Uterine smooth muscle cell (primary cell): ENCODE measurements around the gene NOL6. TPM values are rescaled to one million over a fixed set of nuclear protein-coding genes. Genes with fewer than 3 reads are reported as not detected.

Source experiments
- total RNA-seq: library from RNA; depleted of rRNA; stranded (reverse); fragments of >200 nt; gene quantifications from 2 replicates; pipeline ENCODE4 v1.2.3, GENCODE V29; 2014

NOL6 gene
- 25.2 and 29.1 TPM in 2 replicates for total RNA-seq

DNA sequence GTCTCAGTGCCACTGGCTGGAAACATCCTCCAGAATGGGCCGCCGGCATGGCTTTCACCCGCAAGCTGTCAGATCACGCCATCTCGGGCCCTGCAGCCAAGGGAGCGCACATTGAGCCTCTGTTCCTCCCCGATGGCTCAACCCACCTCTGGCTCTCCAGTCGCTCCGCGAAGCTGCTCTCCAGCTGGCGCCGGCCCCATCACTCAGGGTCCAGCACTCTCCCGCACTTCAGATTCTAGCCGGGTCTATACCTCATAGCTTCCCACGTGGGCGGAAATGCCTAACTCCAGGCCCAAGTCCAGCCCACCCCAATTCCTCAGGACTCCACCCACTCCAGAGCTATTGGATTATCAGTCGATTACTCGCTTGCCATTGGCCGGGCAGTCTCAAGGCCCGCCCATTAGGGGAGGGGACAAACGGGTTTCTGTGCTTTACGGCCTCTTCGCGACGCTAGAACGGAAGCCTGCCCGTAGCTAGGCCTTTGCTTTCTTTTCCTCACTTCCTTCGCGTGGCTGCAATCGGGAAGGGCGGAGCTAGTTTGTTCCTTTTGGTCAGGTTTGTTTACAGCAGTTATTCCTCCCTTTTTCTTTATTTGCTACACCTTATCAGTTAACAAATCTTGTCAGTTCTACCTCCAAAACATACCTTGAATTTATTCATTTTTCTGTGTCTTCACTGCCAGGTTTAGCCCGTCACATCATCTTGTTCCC, at the start of gene NOL6:
Gene NOL6, minus strand, starts transcription at position 282 of the 710 bp plus-strand sequence. Its CDS starts 82 bp downstream, at position 200.

DNA sequence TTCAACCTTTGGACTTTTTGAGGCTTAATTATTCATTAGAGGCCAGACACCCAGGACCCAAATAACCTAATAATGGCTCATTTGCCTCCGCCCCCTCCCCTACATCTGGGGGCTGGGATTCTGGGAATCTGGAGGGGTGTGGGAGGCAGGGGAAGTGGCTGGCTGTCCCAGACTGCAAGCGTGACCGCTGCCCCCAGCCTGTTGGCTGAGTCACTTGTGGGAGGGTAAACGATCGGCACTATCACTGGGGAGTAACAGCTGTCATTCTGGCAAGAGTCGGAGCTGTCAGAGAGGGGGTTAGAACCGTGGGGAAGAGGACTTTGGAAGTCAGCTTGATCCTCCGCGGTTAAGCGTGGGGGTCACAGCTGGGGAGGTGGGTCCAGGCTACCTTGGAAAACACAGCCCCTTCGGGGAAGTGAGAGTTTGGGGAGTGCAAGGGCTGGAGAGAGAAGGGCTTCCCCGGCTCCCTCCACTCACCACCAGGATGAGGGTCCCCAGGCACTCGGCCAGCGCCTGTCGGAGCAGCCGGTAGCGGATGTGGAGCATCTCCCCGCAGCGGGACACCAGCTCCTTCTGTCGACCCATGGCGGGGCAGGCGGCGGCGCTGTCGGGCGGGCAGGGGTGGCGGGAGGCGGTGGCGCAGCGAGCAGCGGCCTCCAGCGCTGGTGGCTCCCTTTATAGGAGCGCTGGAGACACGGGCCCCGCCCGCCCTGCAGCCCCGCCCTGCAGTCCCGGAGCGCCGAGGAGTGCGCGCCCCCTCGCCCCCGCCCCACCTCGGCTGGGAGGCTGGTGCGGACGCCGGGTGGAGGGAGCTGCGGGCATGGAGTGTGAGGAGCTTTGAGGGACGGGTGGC, 26.6 kb downstream of the NOL6 start, which contains the start of gene AQP3:
Gene AQP3, minus strand, starts transcription at position 648 of the 853 bp plus-strand sequence. Its CDS starts 63 bp downstream, at position 585.

Other genes with a start within 250 kb of the NOL6 start
- gene SPINK4, start 233.8 kb downstream of the NOL6 start, total RNA-seq: not detected in 2 replicates
- gene BAG1, start 209.2 kb downstream of the NOL6 start, total RNA-seq: 20.5 and 21.8 TPM in 2 replicates
- gene CHMP5, start 208.9 kb downstream of the NOL6 start, total RNA-seq: 119 and 130 TPM in 2 replicates
- 23.9 and 25.2 TPM in 2 replicates for gene NFX1, start 183.4 kb downstream of the NOL6 start, total RNA-seq
- under 0.01 TPM in 1 of 2 replicates, not detected in the other for gene AQP7, start 71.4 kb downstream of the NOL6 start, total RNA-seq
- gene AQP3, start 26.3 kb downstream of the NOL6 start, total RNA-seq: 0.89 and 1.00 TPM in 2 replicates
- 2.3 and 6.7 TPM in 2 replicates for gene ANKRD18B, start 50.3 kb upstream of the NOL6 start, total RNA-seq